ENCODE results near the gene SLC9B2.

Gene SLC9B2

DNA sequence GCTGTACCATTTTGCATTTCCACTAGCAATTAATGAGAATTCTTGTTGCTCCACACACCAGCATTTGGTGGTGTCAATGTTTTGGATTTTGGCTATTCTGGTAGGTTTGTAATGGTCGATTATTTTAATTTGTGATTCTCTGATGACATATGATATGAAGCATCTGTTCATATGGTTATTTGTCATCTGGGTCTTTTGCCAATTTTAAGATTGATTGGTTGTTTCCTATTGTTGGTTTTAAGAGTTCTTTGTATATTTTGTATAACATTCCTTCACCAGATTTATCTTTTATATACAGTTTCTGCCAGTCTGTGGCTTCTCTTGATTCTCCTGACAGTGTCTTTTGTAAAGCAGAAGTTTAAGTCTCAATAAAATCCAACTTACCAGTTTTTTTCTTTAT, 41.6 kb upstream of the SLC9B2 start (continued):
- TF ChIP-seq TOX (CRISPR knock-in tag; IDR thresholded peaks at IDR 0.05; ENCODE audit: borderline replicate concordance): no peak

DNA sequence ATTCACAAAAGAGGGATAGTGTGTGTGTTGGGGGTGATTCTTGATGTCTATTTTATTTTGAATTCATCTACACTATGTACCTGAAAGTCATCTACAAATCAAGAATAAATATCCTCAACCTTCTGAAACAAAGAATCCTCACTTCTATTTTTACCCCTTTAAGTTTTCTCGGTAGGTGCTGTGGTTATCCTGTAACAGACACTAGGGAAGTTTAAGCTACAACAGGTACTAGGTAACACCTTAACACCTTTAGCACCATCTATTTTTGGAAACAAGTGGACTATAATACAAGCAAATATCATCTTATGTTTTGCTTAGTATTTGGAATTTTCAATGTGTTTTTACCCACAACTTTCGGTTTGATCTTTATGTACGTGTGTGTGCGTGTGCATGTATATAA, 35.0 kb upstream of the SLC9B2 start:
- no peak for TF ChIP-seq BACH2 (CRISPR knock-in tag; IDR thresholded peaks at IDR 0.05; ENCODE audit: borderline replicate concordance)
- no peak for TF ChIP-seq ZC3H10 (CRISPR knock-in tag; IDR thresholded peaks at IDR 0.05)
- TF ChIP-seq CREB5 (CRISPR knock-in tag; IDR thresholded peaks at IDR 0.05; ENCODE audit: low read depth): no peak
- TF ChIP-seq ZNF8 (CRISPR knock-in tag; IDR thresholded peaks at IDR 0.05): no peak
- TF ChIP-seq ZFP30 (CRISPR knock-in tag; IDR thresholded peaks at IDR 0.05): no peak
- no peak for TF ChIP-seq PPARA (CRISPR knock-in tag; IDR thresholded peaks at IDR 0.05; ENCODE audit: borderline replicate concordance)
- TF ChIP-seq, protein P1, sequence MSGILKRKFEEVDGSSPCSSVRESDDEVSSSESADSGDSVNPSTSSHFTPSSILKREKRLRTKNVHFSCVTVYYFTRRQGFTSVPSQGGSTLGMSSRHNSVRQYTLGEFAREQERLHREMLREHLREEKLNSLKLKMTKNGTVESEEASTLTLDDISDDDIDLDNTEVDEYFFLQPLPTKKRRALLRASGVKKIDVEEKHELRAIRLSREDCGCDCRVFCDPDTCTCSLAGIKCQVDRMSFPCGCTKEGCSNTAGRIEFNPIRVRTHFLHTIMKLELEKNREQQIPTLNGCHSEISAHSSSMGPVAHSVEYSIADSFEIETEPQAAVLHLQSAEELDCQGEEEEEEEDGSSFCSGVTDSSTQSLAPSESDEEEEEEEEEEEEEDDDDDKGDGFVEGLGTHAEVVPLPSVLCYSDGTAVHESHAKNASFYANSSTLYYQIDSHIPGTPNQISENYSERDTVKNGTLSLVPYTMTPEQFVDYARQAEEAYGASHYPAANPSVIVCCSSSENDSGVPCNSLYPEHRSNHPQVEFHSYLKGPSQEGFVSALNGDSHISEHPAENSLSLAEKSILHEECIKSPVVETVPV (CRISPR knock-in tag; IDR thresholded peaks at IDR 0.05): no peak
- no peak for TF ChIP-seq ISL1 (CRISPR knock-in tag; IDR thresholded peaks at IDR 0.05)
- no peak for TF ChIP-seq ZFP3 (CRISPR knock-in tag; IDR thresholded peaks at IDR 0.05)
- no peak for TF ChIP-seq ESRRG (CRISPR knock-in tag; IDR thresholded peaks at IDR 0.05)
- TF ChIP-seq ZNF70 (CRISPR knock-in tag; IDR thresholded peaks at IDR 0.05): no peak
- no peak for TF ChIP-seq POU6F1 (CRISPR knock-in tag; IDR thresholded peaks at IDR 0.05; ENCODE audit: borderline replicate concordance, low read depth)
- no peak for ATAC-seq

- TF ChIP-seq ISL1 (CRISPR knock-in tag; IDR thresholded peaks at IDR 0.05) (no peak), GLIS3 (CRISPR knock-in tag; IDR thresholded peaks at IDR 0.05) (no peak), RARB (CRISPR knock-in tag; IDR thresholded peaks at IDR 0.05) (no peak), ZFP30 (CRISPR knock-in tag; IDR thresholded peaks at IDR 0.05) (no peak), SNAI2 (CRISPR knock-in tag; IDR thresholded peaks at IDR 0.05) (no peak), TOX (CRISPR knock-in tag; IDR thresholded peaks at IDR 0.05; ENCODE audit: borderline replicate concordance) (no peak), PPARA (CRISPR knock-in tag; IDR thresholded peaks at IDR 0.05; ENCODE audit: borderline replicate concordance) (no peak), ESRRG (CRISPR knock-in tag; IDR thresholded peaks at IDR 0.05) (no peak), ZFP3 (CRISPR knock-in tag; IDR thresholded peaks at IDR 0.05) (no peak), ARNTL (CRISPR knock-in tag; IDR thresholded peaks at IDR 0.05; ENCODE audit: borderline replicate concordance, low read depth) (no peak), BACH2 (CRISPR knock-in tag; IDR thresholded peaks at IDR 0.05; ENCODE audit: borderline replicate concordance) (no peak), ZNF565 (CRISPR knock-in tag; conservative IDR thresholded peaks at IDR 0.05; ENCODE audit: low read depth) (no peak), TCF4 (CRISPR knock-in tag; IDR thresholded peaks at IDR 0.05; ENCODE audit: borderline replicate concordance) (no peak), CREB5 (CRISPR knock-in tag; IDR thresholded peaks at IDR 0.05; ENCODE audit: low read depth) (no peak), CSDC2 (CRISPR knock-in tag; IDR thresholded peaks at IDR 0.05) (no peak), OSR1 (CRISPR knock-in tag; IDR thresholded peaks at IDR 0.05) (no peak)
- TF ChIP-seq, protein P2, sequence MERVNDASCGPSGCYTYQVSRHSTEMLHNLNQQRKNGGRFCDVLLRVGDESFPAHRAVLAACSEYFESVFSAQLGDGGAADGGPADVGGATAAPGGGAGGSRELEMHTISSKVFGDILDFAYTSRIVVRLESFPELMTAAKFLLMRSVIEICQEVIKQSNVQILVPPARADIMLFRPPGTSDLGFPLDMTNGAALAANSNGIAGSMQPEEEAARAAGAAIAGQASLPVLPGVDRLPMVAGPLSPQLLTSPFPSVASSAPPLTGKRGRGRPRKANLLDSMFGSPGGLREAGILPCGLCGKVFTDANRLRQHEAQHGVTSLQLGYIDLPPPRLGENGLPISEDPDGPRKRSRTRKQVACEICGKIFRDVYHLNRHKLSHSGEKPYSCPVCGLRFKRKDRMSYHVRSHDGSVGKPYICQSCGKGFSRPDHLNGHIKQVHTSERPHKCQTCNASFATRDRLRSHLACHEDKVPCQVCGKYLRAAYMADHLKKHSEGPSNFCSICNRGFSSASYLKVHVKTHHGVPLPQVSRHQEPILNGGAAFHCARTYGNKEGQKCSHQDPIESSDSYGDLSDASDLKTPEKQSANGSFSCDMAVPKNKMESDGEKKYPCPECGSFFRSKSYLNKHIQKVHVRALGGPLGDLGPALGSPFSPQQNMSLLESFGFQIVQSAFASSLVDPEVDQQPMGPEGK (CRISPR knock-in tag; IDR thresholded peaks at IDR 0.05; ENCODE audit: borderline replicate concordance): no peak
- TF ChIP-seq, protein P1 (CRISPR knock-in tag; IDR thresholded peaks at IDR 0.05): no peak
- TF ChIP-seq, protein P3, sequence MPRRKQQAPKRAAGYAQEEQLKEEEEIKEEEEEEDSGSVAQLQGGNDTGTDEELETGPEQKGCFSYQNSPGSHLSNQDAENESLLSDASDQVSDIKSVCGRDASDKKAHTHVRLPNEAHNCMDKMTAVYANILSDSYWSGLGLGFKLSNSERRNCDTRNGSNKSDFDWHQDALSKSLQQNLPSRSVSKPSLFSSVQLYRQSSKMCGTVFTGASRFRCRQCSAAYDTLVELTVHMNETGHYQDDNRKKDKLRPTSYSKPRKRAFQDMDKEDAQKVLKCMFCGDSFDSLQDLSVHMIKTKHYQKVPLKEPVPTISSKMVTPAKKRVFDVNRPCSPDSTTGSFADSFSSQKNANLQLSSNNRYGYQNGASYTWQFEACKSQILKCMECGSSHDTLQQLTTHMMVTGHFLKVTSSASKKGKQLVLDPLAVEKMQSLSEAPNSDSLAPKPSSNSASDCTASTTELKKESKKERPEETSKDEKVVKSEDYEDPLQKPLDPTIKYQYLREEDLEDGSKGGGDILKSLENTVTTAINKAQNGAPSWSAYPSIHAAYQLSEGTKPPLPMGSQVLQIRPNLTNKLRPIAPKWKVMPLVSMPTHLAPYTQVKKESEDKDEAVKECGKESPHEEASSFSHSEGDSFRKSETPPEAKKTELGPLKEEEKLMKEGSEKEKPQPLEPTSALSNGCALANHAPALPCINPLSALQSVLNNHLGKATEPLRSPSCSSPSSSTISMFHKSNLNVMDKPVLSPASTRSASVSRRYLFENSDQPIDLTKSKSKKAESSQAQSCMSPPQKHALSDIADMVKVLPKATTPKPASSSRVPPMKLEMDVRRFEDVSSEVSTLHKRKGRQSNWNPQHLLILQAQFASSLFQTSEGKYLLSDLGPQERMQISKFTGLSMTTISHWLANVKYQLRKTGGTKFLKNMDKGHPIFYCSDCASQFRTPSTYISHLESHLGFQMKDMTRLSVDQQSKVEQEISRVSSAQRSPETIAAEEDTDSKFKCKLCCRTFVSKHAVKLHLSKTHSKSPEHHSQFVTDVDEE (CRISPR knock-in tag; IDR thresholded peaks at IDR 0.05): no peak
- no peak for ATAC-seq
These were observed 32.0 kb upstream of the SLC9B2 start for GRCh38 chr4:103108542-103108941.

Measured in SK-N-SH treated with all-trans-retinoic acid at 6 μM for 48 hours (cell line).